ENCODE data around the gene NEK4.
"Not testable (repeated sequence)": the region's sequence is repeated elsewhere in the genome, so short reads cannot be mapped to it uniquely, and the experiment has no call there.

Gene NEK4

DNA sequence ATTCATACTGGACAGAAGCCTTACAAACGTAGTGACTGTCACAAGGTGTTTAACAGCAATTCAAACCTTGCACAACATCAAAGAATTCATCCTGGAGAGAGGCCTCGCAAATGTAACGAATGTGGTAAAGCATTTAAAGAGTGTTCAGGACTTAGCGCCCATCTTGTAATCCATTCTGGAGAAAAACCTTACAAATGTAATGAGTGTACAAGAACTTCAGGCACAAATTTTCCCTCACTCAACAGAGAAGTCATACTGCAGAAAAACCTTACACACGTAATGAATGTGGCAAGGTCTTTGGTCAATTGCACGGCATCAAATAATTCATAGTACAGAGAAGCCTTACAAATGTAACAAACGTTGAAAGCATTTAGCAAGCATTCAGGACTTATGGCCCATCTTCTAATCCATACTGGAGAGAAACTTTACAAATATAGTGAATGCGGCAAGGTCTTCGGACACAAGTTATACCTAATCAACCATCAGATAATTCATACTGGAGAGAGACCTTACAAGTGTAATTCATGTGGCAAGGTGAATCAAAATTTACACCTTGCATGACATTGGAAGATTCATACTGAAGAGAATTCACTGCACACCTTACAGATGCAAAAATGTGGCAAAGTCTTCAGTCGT is 37.4 kb downstream of the NEK4 start:
- ATAC-seq (no peak), DNase-seq (ENCODE audit: low spot score in 2 of 2) (no peak)
- H3K4me1 Mint-ChIP-seq = no peaks in the 10 kb centered on the region
- peaks cover 3% of the 10 kb centered on the region for H3K9me3 Mint-ChIP-seq
- H3K4me3 Mint-ChIP-seq = no peak overlapping the region
- H3K36me3 Mint-ChIP-seq = peaks cover 58% of the 10 kb centered on the region
- no peak overlapping the region for H3K27ac Mint-ChIP-seq

DNA sequence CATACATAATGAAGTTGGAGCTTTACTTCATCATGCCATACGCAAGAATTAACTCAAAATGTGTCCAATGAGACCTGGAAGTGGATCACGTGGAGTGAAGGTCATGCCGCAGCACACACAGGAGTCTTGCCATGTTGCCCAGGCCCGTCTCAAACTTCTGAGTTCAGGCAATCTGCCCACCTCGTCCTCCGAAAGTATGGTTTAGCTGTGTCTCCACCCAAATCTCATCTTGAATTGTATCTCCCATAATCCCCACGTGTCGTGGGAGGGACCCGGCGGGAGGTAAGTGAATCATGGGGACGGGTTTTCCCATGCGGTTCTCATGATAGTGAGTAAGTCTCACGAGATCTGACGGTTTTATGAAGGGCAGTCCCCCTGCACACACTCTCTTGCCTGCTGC is 39.1 kb downstream of the NEK4 start:
- Mint-ChIP-seq H3K9me3 (peaks cover 3% of the 10 kb centered on the region), H3K4me1 (no peaks in the 10 kb centered on the region), H3K27ac (no peak overlapping the region), H3K36me3 (peaks cover 40% of the 10 kb centered on the region), H3K4me3 (no peak overlapping the region)
- ATAC-seq (no peak), DNase-seq (ENCODE audit: low spot score in 2 of 2) (no peak)

DNA sequence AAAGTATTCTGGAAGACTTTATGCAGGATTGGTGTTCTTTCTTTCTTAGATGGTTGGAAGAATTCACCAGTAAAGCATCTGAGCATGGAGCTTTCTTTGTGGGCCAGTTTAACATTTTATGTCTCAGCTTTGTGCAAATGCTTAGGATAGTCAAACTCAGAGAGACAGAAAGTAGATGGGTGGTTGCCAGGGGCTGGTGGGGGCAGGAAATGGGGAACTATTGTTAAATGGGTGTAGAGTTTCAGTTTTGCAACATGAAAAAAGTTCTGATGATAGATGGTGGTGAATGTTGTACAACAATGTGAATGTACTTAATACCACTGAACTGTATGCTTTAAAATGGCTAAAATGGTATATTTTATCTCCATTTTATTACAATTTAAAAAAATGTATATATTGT is 40.1 kb downstream of the NEK4 start:
- no peak overlapping the region for H3K27ac Mint-ChIP-seq
- ATAC-seq (no peak), DNase-seq (ENCODE audit: low spot score in 2 of 2) (no peak)
- no peaks in the 10 kb centered on the region for H3K4me1 Mint-ChIP-seq
- H3K4me3 Mint-ChIP-seq = no peak overlapping the region
- peaks cover 33% of the 10 kb centered on the region for H3K36me3 Mint-ChIP-seq
- peaks cover 3% of the 10 kb centered on the region for H3K9me3 Mint-ChIP-seq

DNA sequence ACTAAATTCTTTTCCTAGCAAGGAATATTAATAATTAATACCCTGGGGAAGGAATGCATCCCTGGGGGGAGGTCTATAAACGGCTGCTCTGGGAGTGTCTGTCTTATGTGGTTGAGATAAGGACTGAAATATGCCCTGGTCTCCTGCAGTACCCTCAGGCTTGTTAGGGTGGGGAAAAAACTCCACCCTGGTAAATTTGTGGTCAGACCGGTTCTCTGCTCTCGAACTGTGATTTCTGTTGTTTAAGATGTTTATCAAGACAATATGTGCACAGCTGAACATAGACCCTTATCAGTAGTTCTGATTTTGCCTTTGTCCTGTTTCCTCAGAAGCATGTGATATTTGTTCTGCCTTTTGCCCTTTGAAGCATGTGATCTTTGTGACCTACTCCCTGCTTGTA is 42.0 kb downstream of the NEK4 start:
- DNase-seq (ENCODE audit: low spot score in 2 of 2); H3K4me3 Mint-ChIP-seq; H3K4me1 Mint-ChIP-seq; H3K27ac Mint-ChIP-seq; H3K9me3 Mint-ChIP-seq; ATAC-seq: not testable (repeated sequence)
- peaks cover 14% of the 10 kb centered on the region for H3K36me3 Mint-ChIP-seq

DNA sequence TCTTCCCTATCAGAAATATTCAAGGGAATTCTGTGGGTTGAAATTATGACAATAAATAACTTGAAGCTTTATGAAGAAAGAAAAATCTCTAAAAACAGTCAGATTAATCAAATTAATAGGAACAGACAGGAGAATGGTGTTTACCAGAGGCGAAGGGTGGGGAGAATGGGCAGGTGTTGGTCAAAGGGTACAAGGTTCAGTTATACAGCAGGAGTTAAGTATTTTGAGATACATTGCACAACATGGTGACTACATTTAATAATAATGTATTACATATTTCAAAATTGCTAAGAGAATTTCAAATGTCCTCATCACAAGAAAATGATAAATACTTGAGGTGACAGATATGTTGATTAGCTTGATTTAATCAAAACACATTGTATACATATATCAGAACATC is 46.2 kb downstream of the NEK4 start:
- no peak for DNase-seq (ENCODE audit: low spot score in 2 of 2)
- peaks cover 5% of the 10 kb centered on the region for H3K9me3 Mint-ChIP-seq
- H3K4me3 Mint-ChIP-seq = no peak overlapping the region
- ATAC-seq = no peak
- peaks cover 9% of the 10 kb centered on the region for H3K4me1 Mint-ChIP-seq
- no peaks in the 10 kb centered on the region for H3K36me3 Mint-ChIP-seq
- no peak overlapping the region for H3K27ac Mint-ChIP-seq

DNA sequence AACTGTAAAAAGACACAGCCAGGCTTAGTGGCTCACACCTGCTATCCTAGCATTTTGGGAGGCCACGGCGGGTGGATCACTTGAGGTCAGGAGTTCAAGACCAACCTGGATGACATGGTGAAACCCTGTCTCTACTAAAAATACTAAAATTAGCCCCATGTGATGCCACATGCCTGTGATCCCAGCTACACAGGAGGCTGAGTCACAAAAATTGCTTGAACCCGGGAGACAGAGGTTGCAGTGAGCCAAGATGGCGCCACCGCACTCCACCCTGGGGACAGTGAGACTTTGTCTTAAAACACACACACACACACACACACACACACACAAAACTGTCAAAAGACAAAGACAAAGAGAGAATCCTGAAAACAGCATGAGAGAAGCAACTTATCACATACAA is 46.8 kb downstream of the NEK4 start:
- Mint-ChIP-seq H3K9me3 (peaks cover 4% of the 10 kb centered on the region), H3K27ac (no peak overlapping the region), H3K4me1 (peaks cover 9% of the 10 kb centered on the region), H3K36me3 (no peaks in the 10 kb centered on the region), H3K4me3 (no peak overlapping the region)
- ATAC-seq = no peak
- DNase-seq (ENCODE audit: low spot score in 2 of 2) = no peak

DNA sequence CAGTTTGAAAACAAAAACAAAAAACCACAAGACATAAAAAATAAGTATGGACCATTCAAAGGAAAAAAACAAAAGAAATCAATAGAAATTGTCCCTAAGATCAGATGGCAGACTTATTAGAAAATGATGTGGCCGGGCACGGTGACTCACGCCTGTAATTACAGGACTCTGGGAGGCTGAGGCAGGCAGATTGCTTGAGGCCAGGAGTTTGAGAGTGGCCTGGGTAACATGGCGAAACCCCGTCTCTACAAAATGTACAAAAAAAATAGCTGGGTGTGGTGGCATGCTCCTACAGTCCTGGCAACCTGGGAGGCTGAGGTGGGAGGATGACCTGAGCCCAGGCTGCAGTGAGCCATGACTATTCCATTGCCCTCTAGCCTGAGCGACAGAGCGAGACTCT is 48.2 kb downstream of the NEK4 start:
- Mint-ChIP-seq H3K36me3 (no peaks in the 10 kb centered on the region), H3K4me1 (peaks cover 9% of the 10 kb centered on the region), H3K9me3 (peaks cover 3% of the 10 kb centered on the region), H3K27ac (peak overlapping the region; percentile 18), H3K4me3 (no peak overlapping the region)
- ATAC-seq (no peak), DNase-seq (ENCODE audit: low spot score in 2 of 2) (no peak)

DNA sequence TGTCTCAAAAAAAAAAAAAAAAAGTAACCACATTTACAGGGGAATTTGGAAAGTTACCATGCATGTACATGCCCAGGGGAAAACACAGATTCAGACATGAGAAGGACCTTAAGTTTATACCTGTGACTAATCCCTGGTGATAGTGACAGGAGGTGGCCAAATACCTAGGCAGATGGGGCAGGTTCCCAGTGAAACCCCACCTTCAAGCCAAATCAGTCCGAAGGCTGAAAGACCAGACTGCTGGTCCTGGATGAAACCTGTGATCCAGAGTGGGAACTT is 49.1 kb downstream of the NEK4 start:
- no peak for DNase-seq (ENCODE audit: low spot score in 2 of 2)
- ATAC-seq = no peak
- Mint-ChIP-seq H3K27ac (peak overlapping the region; percentile 18), H3K36me3 (no peaks in the 10 kb centered on the region), H3K4me1 (peaks cover 9% of the 10 kb centered on the region), H3K9me3 (peaks cover 3% of the 10 kb centered on the region), H3K4me3 (no peak overlapping the region)

DNA sequence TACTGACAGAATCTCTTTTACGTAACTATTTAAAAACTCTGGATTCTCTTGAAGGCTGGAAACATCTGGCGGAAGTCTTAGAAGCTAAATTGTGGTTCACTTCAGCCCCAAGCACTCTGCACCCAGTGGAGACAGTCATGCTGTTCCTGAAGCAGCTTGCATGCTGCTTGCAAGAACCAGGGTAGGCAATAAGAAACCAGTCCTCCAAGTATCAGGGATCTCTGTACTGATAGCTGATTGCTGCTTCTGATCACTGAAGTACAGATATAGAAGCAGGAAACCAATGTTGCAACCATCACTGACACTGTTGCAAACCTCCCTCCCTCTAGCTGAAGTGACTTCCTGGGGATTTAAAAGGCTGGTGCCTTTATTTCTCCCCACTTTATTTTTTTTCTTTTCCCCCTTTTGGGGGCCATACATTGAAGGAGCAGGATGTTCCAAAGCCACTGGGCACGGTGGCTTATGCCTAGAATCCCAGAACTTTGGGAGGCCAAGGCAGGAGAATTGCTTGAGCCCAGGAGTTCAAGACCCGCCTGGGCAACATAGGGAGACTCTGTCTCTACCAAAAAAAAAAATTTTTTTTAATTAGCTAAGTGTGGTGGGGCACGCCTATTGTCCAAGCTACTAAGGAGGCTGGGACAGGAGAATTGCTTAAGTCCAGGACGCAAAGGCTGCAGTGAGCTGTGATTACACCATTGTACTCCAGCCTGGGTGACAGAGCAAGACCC is 49.6 kb downstream of the NEK4 start:
- no peaks in the 10 kb centered on the region for H3K36me3 Mint-ChIP-seq
- H3K4me3 Mint-ChIP-seq = no peak overlapping the region
- H3K4me1 Mint-ChIP-seq = peaks cover 9% of the 10 kb centered on the region
- peak overlapping the region; percentile 54 for H3K27ac Mint-ChIP-seq
- ATAC-seq (no peak), DNase-seq (ENCODE audit: low spot score in 2 of 2) (no peak)
- peaks cover 3% of the 10 kb centered on the region for H3K9me3 Mint-ChIP-seq

DNA sequence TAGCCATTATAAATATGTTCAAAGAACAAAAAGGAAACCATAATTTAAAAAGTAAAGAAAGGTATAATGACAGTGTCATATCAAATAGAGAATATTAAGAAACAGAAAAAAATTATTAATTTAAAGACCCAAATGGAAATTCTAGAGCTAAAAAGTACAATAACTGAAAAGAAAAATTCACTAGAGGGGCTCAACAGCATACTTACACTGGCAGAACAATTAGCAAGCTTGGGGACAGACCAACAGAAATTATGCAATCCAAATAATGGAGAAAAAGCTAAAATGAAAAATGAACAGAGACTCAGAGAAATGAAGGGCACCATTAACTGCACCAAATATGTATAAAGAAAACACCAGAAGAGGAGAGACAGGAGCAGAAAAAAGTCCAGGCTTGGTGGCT is 51.1 kb downstream of the NEK4 start:
- no peak for DNase-seq (ENCODE audit: low spot score in 2 of 2)
- H3K36me3 Mint-ChIP-seq = no peaks in the 10 kb centered on the region
- peaks cover 3% of the 10 kb centered on the region for H3K9me3 Mint-ChIP-seq
- no peak overlapping the region for H3K4me3 Mint-ChIP-seq
- peaks cover 9% of the 10 kb centered on the region for H3K4me1 Mint-ChIP-seq
- no peak for ATAC-seq
- H3K27ac Mint-ChIP-seq = no peak overlapping the region

DNA sequence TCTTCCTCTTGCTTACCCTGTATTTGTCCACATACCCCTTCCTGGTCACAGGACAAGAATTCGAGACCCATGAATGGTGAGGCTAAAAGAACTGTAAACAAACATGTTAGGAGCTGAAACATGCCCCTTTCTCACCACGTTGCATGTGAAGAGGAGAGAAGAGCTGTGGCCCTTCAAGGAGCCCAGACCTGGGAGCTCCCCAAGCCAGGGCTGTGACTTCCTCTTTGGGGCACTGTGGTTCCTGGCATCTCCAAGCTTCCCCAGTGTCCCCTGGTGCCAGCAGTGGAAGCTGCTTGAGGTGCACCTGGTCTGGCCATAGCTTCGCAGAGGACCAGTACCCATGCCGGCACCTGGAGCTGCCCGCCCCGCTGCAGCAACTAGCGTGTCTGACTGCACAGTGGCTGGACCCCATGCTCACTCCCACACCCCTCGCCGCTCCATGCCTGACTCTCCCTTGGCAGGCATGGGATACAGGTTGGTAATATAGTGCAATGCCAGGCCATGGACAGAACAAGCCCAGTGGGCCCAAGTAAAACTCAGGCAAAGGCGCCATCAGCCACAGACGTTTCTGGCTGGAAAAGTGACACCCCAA is 54.9 kb downstream of the NEK4 start:
- no peak overlapping the region for H3K4me3 Mint-ChIP-seq
- no peak for DNase-seq (ENCODE audit: low spot score in 2 of 2)
- H3K36me3 Mint-ChIP-seq = peaks cover 15% of the 10 kb centered on the region
- H3K9me3 Mint-ChIP-seq = peaks cover 3% of the 10 kb centered on the region
- no peak for ATAC-seq
- peak overlapping the region; percentile 69 for H3K27ac Mint-ChIP-seq
- peaks cover 6% of the 10 kb centered on the region for H3K4me1 Mint-ChIP-seq

DNA sequence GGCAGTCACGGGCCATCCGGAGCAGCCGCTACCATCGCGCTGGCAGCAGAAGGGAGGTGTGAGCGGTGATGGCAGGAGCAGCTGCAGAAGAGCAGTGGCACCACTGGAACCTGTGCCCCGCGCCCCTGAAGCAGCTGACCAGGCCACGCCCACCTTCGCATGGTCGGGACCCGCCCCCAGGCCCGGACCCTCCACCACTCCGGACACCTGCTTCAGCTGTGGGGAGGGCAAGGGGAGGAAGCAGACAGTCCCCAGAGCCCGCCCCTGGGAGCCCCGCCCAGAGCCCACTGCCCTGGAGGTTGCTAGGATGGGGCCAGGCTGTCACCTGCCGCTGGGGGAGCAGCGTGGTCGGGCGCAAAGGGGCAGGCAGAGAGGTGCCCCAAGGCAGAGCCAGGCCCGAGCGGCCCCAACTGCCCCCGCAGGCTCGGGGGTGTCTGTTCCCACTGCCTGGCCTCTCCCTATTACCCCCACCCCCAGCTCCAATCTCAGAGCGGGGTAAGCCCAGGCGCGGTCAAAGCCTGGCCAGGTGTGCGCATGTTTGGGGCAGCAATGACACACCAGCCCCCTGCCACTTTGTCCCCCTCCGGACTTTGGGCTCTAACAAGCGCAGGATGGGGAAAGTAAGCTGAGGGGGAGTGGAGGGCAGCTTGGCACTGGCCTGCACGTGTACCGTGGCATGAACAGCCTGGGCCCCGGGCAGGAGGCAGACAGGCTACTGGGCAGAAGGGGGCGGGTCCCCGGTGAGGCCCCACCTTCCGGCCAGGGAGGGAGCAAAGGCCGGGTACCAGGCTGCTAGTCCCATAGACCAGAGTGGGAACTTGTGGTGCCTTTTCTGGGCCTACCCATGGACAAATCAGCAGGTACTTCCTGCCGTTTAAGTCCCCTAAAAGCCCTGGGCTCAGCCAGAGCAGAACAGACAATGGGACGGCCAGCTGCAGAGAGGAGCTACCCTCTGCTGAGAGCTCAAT is 56.1 kb downstream of the NEK4 start:
- Mint-ChIP-seq H3K9me3 (peaks cover 2% of the 10 kb centered on the region), H3K4me3 (no peak overlapping the region), H3K36me3 (peaks cover 27% of the 10 kb centered on the region), H3K4me1 (no peaks in the 10 kb centered on the region), H3K27ac (no peak overlapping the region)
- ATAC-seq = peak; percentile 24
- DNase-seq (ENCODE audit: low spot score in 2 of 2) = no peak

DNA sequence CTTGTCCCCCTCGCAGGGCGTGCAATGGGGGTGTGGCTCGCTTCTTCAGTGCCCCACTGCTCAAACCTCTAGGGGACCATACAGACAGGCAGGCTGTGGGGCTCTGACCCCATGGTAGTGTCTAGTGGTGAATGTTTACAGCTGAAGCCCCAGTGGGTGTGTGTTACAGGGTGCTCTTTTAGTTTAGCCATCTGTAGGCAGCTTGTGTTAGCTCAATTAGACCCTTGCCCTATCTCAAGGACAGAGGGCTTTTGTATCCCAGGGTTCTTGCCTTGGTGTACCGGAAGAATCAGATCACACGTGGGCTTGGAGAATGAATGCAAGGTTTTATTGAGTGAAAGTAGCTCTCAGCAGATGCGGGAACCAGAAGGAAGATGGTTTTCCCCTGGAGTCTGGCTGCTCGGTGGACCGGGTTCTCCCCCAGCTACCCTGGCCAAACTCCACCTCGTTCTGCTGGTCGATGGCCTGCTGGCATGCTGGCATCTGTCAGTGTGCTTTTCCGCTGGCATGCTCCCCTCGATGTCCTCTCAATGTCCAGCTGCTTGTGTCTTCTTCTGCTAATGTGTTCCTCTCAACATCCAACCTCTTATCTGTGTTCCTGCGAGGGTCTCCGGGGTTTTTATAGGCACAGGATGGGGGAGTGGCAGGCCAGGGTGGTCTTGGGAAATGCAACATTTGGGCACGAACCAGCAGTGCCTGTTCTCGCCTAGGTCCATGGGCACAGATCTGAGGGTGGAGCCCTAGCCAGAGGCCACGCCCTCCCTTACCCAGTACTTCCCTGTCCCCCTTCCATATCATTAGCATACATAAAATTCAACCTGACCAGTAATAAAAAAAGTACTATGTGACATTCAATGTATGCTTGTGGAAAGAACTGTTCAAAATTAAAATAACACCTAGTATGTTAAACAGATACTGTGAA is 58.2 kb downstream of the NEK4 start:
- DNase-seq (ENCODE audit: low spot score in 2 of 2) (no peak), ATAC-seq (no peak)
- Mint-ChIP-seq H3K36me3 (peaks cover 47% of the 10 kb centered on the region), H3K9me3 (no peaks in the 10 kb centered on the region), H3K4me3 (no peak overlapping the region), H3K27ac (no peak overlapping the region), H3K4me1 (peaks cover 3% of the 10 kb centered on the region)

DNA sequence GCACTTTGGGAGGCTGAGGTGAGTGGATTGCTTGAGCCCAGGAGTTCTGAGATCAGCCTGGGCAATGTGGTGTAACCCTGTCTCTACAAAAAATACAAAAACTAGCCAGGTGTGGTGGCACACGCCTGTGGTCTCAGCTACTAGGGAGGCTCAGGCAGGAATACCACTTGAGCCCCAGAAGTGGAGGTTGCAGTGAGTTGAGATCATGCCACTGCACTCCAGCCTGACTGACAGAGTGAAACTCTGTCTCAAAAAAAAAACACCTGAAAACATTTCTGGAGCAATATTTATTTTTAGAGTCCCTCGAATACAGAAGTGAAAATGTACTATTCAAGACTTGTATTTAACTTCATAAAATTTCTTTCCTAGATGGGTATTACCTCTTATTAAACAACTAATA is 60.2 kb downstream of the NEK4 start:
- peaks cover 52% of the 10 kb centered on the region for H3K36me3 Mint-ChIP-seq
- no peak for ATAC-seq

More for the DNA sequence above, 60.2 kb downstream of the NEK4 start:
- H3K27ac Mint-ChIP-seq = no peak overlapping the region
- no peaks in the 10 kb centered on the region for H3K9me3 Mint-ChIP-seq
- DNase-seq (ENCODE audit: low spot score in 2 of 2) = no peak
- peaks cover 8% of the 10 kb centered on the region for H3K4me1 Mint-ChIP-seq
- no peak overlapping the region for H3K4me3 Mint-ChIP-seq

Data from stimulated activated effector memory CD8-positive, alpha-beta T cell treated with anti-CD3 and anti-CD28 coated beads, Interleukin-12 subunit alpha, Interleukin-12 subunit beta, amount 100 ng/mL, for 72 hours (primary cell).